Activated B cell treated with CpG ODN at 0.5 μM for 24 hours (primary cell): ENCODE results near the gene SYNE1. TPM values are rescaled to one million over a fixed set of nuclear protein-coding genes. Genes with fewer than 3 reads are reported as not detected.

Experiments
- ATAC-seq: fragments of 200-7000 bp; cut with Tn5 transposase; one replicate; pipeline ENCODE4 v1.10.0; 2021; ENCODE audit warnings: low read depth, mild to moderate bottlenecking, moderate library complexity
- CTCF ChIA-PET: fragments of 350-600 bp; sonication (Branson Sonifier 250); formaldehyde crosslinking; loops from one replicate; lab custom pipeline; 2021; ENCODE audit warnings: antibody characterized with exemption; lab: Charles Lee
- POLR2A ChIA-PET: fragments of 350-600 bp; sonication (Branson Sonifier 250); formaldehyde crosslinking; loops from one replicate; lab custom pipeline; 2021; ENCODE audit warnings: antibody characterized with exemption; lab: Charles Lee
- DNase-seq: peaks from one replicate; pipeline ENCODE4 v3.0.0; 2022
- H3K27ac Mint-ChIP-seq: one replicate; pipeline ENCODE4 v1.8.0; 2020; ENCODE audit warnings: mixed read lengths
- H3K27me3 Mint-ChIP-seq: one replicate; pipeline ENCODE4 v1.8.0; 2021; ENCODE audit warnings: mixed read lengths
- H3K36me3 Mint-ChIP-seq: one replicate; pipeline ENCODE4 v1.8.0; 2021; ENCODE audit warnings: low read depth, mixed read lengths
- H3K4me1 Mint-ChIP-seq: one replicate; pipeline ENCODE4 v1.8.0; 2021; ENCODE audit warnings: mixed read lengths
- H3K4me3 Mint-ChIP-seq: one replicate; pipeline ENCODE4 v1.8.0; 2020; ENCODE audit warnings: mild to moderate bottlenecking, mixed read lengths
- H3K9me3 Mint-ChIP-seq: one replicate; pipeline ENCODE4 v1.8.0; 2020; ENCODE audit warnings: mixed read lengths
- intact Hi-C: fragments of 100-400 bp; cut with micrococcal nuclease; formaldehyde crosslinking; loops from one replicate; pipeline ENCODE4 v1.15.1; 2024
- total RNA-seq: library from RNA; stranded (reverse); gene quantifications from 2 replicates; pipeline ENCODE4 v1.2.3, GENCODE V29; 2022
- TF ChIP-seq, protein P1 (sequence below): fragments of 200-600 bp; IDR thresholded peaks from one replicate; pipeline ENCODE4 v1.8.0; 2022; ENCODE audit warnings: antibody characterized with exemption, mild to moderate bottlenecking

SYNE1 gene
- total RNA-seq, 1 donor from 2014 or later = 74.9 TPM

DNA sequence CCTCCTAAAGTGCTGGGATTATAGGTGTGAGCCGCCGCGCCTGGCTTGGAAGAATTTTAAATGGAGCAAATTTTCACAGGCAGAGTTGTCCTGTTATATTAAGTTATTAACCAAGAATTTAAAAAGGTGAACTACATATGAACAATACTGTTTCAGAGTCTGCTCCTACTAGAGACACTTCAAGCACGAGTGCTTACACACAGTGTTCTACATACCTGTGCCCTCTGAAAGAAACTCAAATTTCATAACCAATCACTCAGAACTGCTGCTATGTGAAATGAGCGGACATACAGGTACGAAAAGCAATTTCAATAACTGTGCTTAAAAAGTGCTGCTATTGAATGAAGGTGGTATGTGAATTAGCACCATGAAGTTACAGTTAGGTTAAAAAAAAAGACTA, 262.0 kb downstream of the SYNE1 start:
- ChIA-PET POLR2A (no interaction called here), CTCF (no interaction called here)
- no peak overlapping the region for H3K27ac Mint-ChIP-seq
- H3K9me3 Mint-ChIP-seq = no peaks in the 10 kb centered on the region
- H3K27me3 Mint-ChIP-seq = peaks cover 4% of the 10 kb centered on the region
- no peaks in the 10 kb centered on the region for H3K36me3 Mint-ChIP-seq
- H3K4me3 Mint-ChIP-seq = no peak overlapping the region
- no peak for DNase-seq
- no peaks in the 10 kb centered on the region for H3K4me1 Mint-ChIP-seq
- TF ChIP-seq, protein P1, sequence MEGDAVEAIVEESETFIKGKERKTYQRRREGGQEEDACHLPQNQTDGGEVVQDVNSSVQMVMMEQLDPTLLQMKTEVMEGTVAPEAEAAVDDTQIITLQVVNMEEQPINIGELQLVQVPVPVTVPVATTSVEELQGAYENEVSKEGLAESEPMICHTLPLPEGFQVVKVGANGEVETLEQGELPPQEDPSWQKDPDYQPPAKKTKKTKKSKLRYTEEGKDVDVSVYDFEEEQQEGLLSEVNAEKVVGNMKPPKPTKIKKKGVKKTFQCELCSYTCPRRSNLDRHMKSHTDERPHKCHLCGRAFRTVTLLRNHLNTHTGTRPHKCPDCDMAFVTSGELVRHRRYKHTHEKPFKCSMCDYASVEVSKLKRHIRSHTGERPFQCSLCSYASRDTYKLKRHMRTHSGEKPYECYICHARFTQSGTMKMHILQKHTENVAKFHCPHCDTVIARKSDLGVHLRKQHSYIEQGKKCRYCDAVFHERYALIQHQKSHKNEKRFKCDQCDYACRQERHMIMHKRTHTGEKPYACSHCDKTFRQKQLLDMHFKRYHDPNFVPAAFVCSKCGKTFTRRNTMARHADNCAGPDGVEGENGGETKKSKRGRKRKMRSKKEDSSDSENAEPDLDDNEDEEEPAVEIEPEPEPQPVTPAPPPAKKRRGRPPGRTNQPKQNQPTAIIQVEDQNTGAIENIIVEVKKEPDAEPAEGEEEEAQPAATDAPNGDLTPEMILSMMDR = no peak
- no peak for ATAC-seq
- intact Hi-C loops = no loop called here

DNA sequence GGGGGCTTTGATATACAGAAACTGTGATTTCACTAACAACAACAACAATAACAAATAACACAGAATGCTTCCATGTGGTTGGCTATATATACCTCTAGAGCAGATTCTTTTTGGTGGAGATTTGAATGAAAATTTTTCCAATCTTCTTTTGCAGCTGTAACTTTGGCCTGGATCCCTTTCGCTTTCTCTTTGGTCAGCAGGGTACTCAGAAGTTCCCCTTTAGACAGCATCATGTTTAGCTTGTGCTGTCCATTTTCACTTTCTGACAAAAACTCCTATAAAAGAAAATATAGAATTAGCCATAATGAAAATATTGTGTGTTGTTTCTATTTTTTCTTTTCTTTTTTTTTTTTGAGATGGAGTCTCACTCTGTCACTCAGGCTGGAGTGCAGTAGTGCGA, 264.2 kb downstream of the SYNE1 start:
- ChIA-PET CTCF (no interaction called here), POLR2A (interaction anchor here (0.7 kb wide), 1 partner anchor 58 kb away, joined by 3 read pairs; no protein-coding TSS in a partner anchor)
- DNase-seq (no peak), ATAC-seq (no peak)
- intact Hi-C loops = no loop called here
- TF ChIP-seq, protein P1 = no peak
- no peaks in the 10 kb centered on the region for H3K4me1 Mint-ChIP-seq
- H3K27ac Mint-ChIP-seq = no peak overlapping the region
- no peaks in the 10 kb centered on the region for H3K36me3 Mint-ChIP-seq
- no peaks in the 10 kb centered on the region for H3K9me3 Mint-ChIP-seq
- peaks cover 13% of the 10 kb centered on the region for H3K27me3 Mint-ChIP-seq
- no peak overlapping the region for H3K4me3 Mint-ChIP-seq

DNA sequence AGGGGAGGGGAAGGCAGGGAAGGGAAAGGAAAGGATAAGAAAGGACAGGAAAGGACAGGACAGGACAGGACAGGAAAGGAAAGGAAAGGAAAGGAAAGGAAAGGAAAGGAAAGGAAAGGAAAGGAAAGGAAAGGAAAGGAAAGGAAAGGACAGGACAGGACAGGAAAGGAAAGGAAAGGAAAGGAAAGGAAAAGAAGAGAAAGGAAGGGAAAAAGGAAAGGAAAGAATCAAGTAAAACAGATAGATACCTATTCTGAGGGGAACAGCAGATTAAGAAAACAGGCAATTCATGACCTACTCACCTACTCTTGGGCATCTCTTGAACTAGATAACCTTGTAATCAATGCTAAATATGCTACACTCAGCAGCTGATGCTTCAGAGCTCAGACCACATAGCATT, 265.4 kb downstream of the SYNE1 start:
- intact Hi-C loops = no loop called here
- H3K27me3 Mint-ChIP-seq = peaks cover 13% of the 10 kb centered on the region
- no peak for DNase-seq
- no peak for ATAC-seq
- no peak overlapping the region for H3K4me3 Mint-ChIP-seq
- no peaks in the 10 kb centered on the region for H3K36me3 Mint-ChIP-seq
- TF ChIP-seq, protein P1 = no peak
- no peaks in the 10 kb centered on the region for H3K9me3 Mint-ChIP-seq
- no peak overlapping the region for H3K27ac Mint-ChIP-seq
- POLR2A ChIA-PET = no interaction called here
- no peaks in the 10 kb centered on the region for H3K4me1 Mint-ChIP-seq
- CTCF ChIA-PET = no interaction called here

- POLR2A ChIA-PET = no interaction called here
Measured at GRCh38 chr6:152368751-152369624, 268.2 kb downstream of the SYNE1 start.

DNA sequence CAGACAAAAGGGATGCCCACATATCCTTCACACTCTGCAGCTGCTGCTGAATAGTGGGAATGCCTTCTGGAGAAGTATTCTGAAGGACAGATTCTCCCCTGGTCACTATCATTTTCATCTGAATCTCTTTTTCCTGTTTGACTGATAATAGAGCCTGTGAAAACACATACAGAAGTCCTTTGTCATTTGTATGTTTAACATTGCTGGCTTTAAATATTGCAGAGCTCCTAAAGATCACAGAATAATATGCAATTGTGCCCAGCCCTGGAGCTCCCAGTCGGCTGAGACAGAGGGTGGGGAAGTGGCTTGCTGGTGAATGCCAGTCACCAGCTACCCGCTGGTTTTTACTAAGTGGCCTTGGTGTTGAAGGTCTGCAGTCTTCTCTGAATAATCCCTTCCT, 272.3 kb downstream of the SYNE1 start:
- peaks cover 8% of the 10 kb centered on the region for H3K27me3 Mint-ChIP-seq
- H3K4me3 Mint-ChIP-seq = no peak overlapping the region
- intact Hi-C loops = no loop called here
- no peak overlapping the region for H3K27ac Mint-ChIP-seq
- no peaks in the 10 kb centered on the region for H3K36me3 Mint-ChIP-seq
- TF ChIP-seq, protein P1 = no peak
- H3K9me3 Mint-ChIP-seq = no peaks in the 10 kb centered on the region
- CTCF ChIA-PET = no interaction called here
- no peaks in the 10 kb centered on the region for H3K4me1 Mint-ChIP-seq
- DNase-seq (no peak), ATAC-seq (no peak)
- POLR2A ChIA-PET = no interaction called here

More at GRCh38 chr6:152368751-152369624, 268.2 kb downstream of the SYNE1 start:
- TF ChIP-seq, protein P1 = no peak
- ATAC-seq = no peak
- CTCF ChIA-PET = no interaction called here
- intact Hi-C loops = no loop called here
- peaks cover 15% of the 10 kb centered on the region for H3K27me3 Mint-ChIP-seq
- no peak overlapping the region for H3K4me3 Mint-ChIP-seq
- no peak overlapping the region for H3K27ac Mint-ChIP-seq
- no peak for DNase-seq
- H3K4me1 Mint-ChIP-seq = no peaks in the 10 kb centered on the region
- H3K9me3 Mint-ChIP-seq = no peaks in the 10 kb centered on the region
- no peaks in the 10 kb centered on the region for H3K36me3 Mint-ChIP-seq
